ENCODE measurements around the gene CLTRN. TPM values are rescaled to one million over a fixed set of nuclear protein-coding genes. Genes with fewer than 3 reads are reported as not detected.
"Not testable (repeated sequence)": the region's sequence is repeated elsewhere in the genome, so short reads cannot be mapped to it uniquely, and the experiment has no call there.

Gene CLTRN
- polyA plus RNA-seq, 1 of the 3 experiments (the other 2 are of a cell fraction) = 0.16 TPM

- H3K9ac ChIP-seq = no peak overlapping the region
- no peak for TF ChIP-seq RFX5 (IDR thresholded peaks at IDR 0.05; ENCODE audit: low read length)
- no peak for TF ChIP-seq FOXM1 (IDR thresholded peaks at IDR 0.05; ENCODE audit: low read depth)
- TF ChIP-seq CTCF (IDR thresholded peaks at IDR 0.05) = no peak
- no peaks in the 10 kb centered on the region for H3K36me3 ChIP-seq (replicated peaks in 1 of 2; ENCODE audit: control insufficient read depth in 1 of 2, insufficient read depth in 2 of 2, low read length in 1 of 2)
- DNase-seq = no peak
- ChIA-PET POLR2A (no interaction called here), CTCF (no interaction called here)
- no peak overlapping the region for H3K4me2 ChIP-seq
- no peaks in the 10 kb centered on the region for H3K79me2 ChIP-seq (ENCODE audit: insufficient read depth)
- H3K27ac ChIP-seq (ENCODE audit: low read depth in 2 of 2, low read length in 1 of 2) = no peak overlapping the region
- no peaks in the 10 kb centered on the region for H3K9me2 ChIP-seq
- H3K4me3 ChIP-seq (ENCODE audit: low read depth in 2 of 2, low read length in 1 of 2) = no peak overlapping the region
- 0 out of 2 replicates have a peak, but pooled peaks cover 3% of the 10 kb centered on the region for H3K9me3 ChIP-seq
- no peak overlapping the region for H2AFZ ChIP-seq (ENCODE audit: low read depth)
- no peaks in the 10 kb centered on the region for H4K20me1 ChIP-seq (ENCODE audit: insufficient read depth)
- no peaks in the 10 kb centered on the region for H3K4me1 ChIP-seq (ENCODE audit: control insufficient read depth in 1 of 2, insufficient read depth in 2 of 2, low read depth in 1 of 2, low read length in 1 of 2)
- 41% methylated on average over 1 of the region's 1 CpG for WGBS (ENCODE audit: low lambda C conversion rate)
- H3K27me3 ChIP-seq (ENCODE audit: insufficient read depth) = no peaks in the 10 kb centered on the region; the same call in 1 of the 2 replicates
- H3F3A ChIP-seq (replicated peaks; ENCODE audit: insufficient read depth) = no peaks in the 10 kb centered on the region
These were observed 1.2 kb downstream of the CLTRN start for GRCh38 chrX:15663439-15663838.

GRCh38 chrX:15654804-15655203 lies 9.8 kb downstream of the CLTRN start:
- POLR2A ChIA-PET; H3F3A ChIP-seq (replicated peaks; ENCODE audit: insufficient read depth): not testable (repeated sequence)
- 24% methylated on average over 4 of the region's 6 CpGs for WGBS (ENCODE audit: low lambda C conversion rate)

GRCh38 chrX:15653961-15654360 lies 10.6 kb downstream of the CLTRN start:
- ChIA-PET CTCF (no interaction called here), POLR2A (no interaction called here)
- H2AFZ ChIP-seq (ENCODE audit: low read depth) = no peak overlapping the region
- H3K9me2 ChIP-seq = no peaks in the 10 kb centered on the region
- no peak for DNase-seq
- peaks cover 17% of the 10 kb centered on the region; the same call in 1 of the 2 replicates for H3K27me3 ChIP-seq (ENCODE audit: insufficient read depth)
- H3F3A ChIP-seq (replicated peaks; ENCODE audit: insufficient read depth) = no peaks in the 10 kb centered on the region
- H3K79me2 ChIP-seq (ENCODE audit: insufficient read depth) = no peaks in the 10 kb centered on the region
- H3K27ac ChIP-seq (ENCODE audit: low read depth in 2 of 2, low read length in 1 of 2) = no peak overlapping the region
- WGBS (ENCODE audit: low lambda C conversion rate) = 38% methylated on average over 5 of the region's 5 CpGs
- no peak overlapping the region for H3K9ac ChIP-seq
- H3K4me3 ChIP-seq (ENCODE audit: low read depth in 2 of 2, low read length in 1 of 2) = no peak overlapping the region
- H3K4me1 ChIP-seq (ENCODE audit: control insufficient read depth in 1 of 2, insufficient read depth in 2 of 2, low read depth in 1 of 2, low read length in 1 of 2) = no peaks in the 10 kb centered on the region
- no peaks in the 10 kb centered on the region for H3K9me3 ChIP-seq
- no peaks in the 10 kb centered on the region for H3K36me3 ChIP-seq (replicated peaks in 1 of 2; ENCODE audit: control insufficient read depth in 1 of 2, insufficient read depth in 2 of 2, low read length in 1 of 2)
- no peak overlapping the region for H3K4me2 ChIP-seq
- no peaks in the 10 kb centered on the region for H4K20me1 ChIP-seq (ENCODE audit: insufficient read depth)
- TF ChIP-seq EZH2phosphoT487 (IDR thresholded peaks at IDR 0.05; ENCODE audit: borderline replicate concordance, low read depth) = no peak
- TF ChIP-seq USF2 (IDR thresholded peaks at IDR 0.05; ENCODE audit: borderline replicate concordance, low read depth, low read length) = no peak
- TF ChIP-seq CTCF (IDR thresholded peaks at IDR 0.05) = no peak
- TF ChIP-seq MXI1 (IDR thresholded peaks at IDR 0.05; ENCODE audit: low read depth, low read length) = no peak
- no peak for TF ChIP-seq IRF3 (IDR thresholded peaks at IDR 0.05; ENCODE audit: low read depth, low read length)
- TF ChIP-seq CHD2 (IDR thresholded peaks at IDR 0.05; ENCODE audit: low read length, partially characterized antibody) = no peak
- no peak for TF ChIP-seq YY1 (IDR thresholded peaks at IDR 0.05; ENCODE audit: low read depth)
- no peak for TF ChIP-seq REST (IDR thresholded peaks at IDR 0.05; ENCODE audit: low read depth, low read length)
- TF ChIP-seq FOXJ3 (CRISPR knock-in tag; IDR thresholded peaks at IDR 0.05) = no peak

More at GRCh38 chrX:15654804-15655203, 9.8 kb downstream of the CLTRN start:
- H3K4me2 ChIP-seq; H3K79me2 ChIP-seq (ENCODE audit: insufficient read depth); H3K9ac ChIP-seq; CTCF ChIA-PET; H3K9me3 ChIP-seq; H3K9me2 ChIP-seq; DNase-seq; H3K36me3 ChIP-seq (replicated peaks in 1 of 2; ENCODE audit: control insufficient read depth in 1 of 2, insufficient read depth in 2 of 2, low read length in 1 of 2); H2AFZ ChIP-seq (ENCODE audit: low read depth); H3K4me1 ChIP-seq (ENCODE audit: control insufficient read depth in 1 of 2, insufficient read depth in 2 of 2, low read depth in 1 of 2, low read length in 1 of 2); H3K27ac ChIP-seq (ENCODE audit: low read depth in 2 of 2, low read length in 1 of 2); H3K4me3 ChIP-seq (ENCODE audit: low read depth in 2 of 2, low read length in 1 of 2); H4K20me1 ChIP-seq (ENCODE audit: insufficient read depth): not testable (repeated sequence)
- H3K27me3 ChIP-seq (ENCODE audit: insufficient read depth) = peaks cover 17% of the 10 kb centered on the region; the same call in 1 of the 2 replicates
